Muscle of back (tissue), 11 donors: Measurements from ENCODE around the gene FKBP6. TPM values are rescaled to one million over a fixed set of nuclear protein-coding genes. Genes with fewer than 3 reads are reported as not detected.
"Not testable (repeated sequence)": the region's sequence is repeated elsewhere in the genome, so short reads cannot be mapped to it uniquely, and the experiment has no call there.

Experiments used
- DNase-seq, 3 donors: peaks; one replicate each; pipeline versions ENCODE4 v3.0.0 to v3.0.0-alpha.2; 2013
- polyA plus RNA-seq, 10 donors: library from polyadenylated mRNA; unstranded; fragments of 120-200 nt; gene quantifications; one replicate each; pipeline ENCODE4 v1.2.1, GENCODE V29; 2013; ENCODE audit not compliant: insufficient read length in 10 of 10

FKBP6 gene
- polyA plus RNA-seq, 10 donors, result 0.12 to 0.76 (median 0.23) TPM; not detected in 2

- DNase-seq, result no peak
Observed at GRCh38 chr7:73395538-73396503, 67.9 kb downstream of the FKBP6 start.

GRCh38 chr7:73397521-73398281 lies 69.7 kb downstream of the FKBP6 start:
- DNase-seq, result peak; percentile 59 to 73 (median 69)

- DNase-seq, result peak; percentile 54 to 87 (median 85)
Observed at GRCh38 chr7:73399185-73400050, 71.5 kb downstream of the FKBP6 start.

GRCh38 chr7:73404860-73405259 lies 76.9 kb downstream of the FKBP6 start:
- DNase-seq, result not testable (repeated sequence)

Other genes with a start within 250 kb of the FKBP6 start
- gene SPDYE9, start 242.1 kb upstream of the FKBP6 start, polyA plus RNA-seq, result under 1 TPM; 0.10 to 0.55 (median 0.13) TPM
- gene NSUN5, start 19.3 kb upstream of the FKBP6 start, polyA plus RNA-seq, result 10 to 100 TPM; 14.2 to 19.9 (median 17.1) TPM
- gene TRIM50, start 79 bp upstream of the FKBP6 start, polyA plus RNA-seq, result under 1 TPM; 0.19 to 0.87 (median 0.42) TPM
- gene FZD9, start 105.6 kb downstream of the FKBP6 start, polyA plus RNA-seq, result 10 to 100 TPM in 7 of 10 donors, 1 to 10 TPM in 3; 8.5 to 19.7 (median 14.8) TPM
- 10 to 100 TPM; 46.3 to 60.5 (median 50.3) TPM for gene BAZ1B, start 194.1 kb downstream of the FKBP6 start, polyA plus RNA-seq
- 10 to 100 TPM; 27.2 to 34.7 (median 31.0) TPM for gene BCL7B, start 229.5 kb downstream of the FKBP6 start, polyA plus RNA-seq